ENCODE data around the gene PISD.
"Not testable (repeated sequence)": the region's sequence is repeated elsewhere in the genome, so short reads cannot be mapped to it uniquely, and the experiment has no call there.

The PISD gene

GRCh38 chr22:31680861-31681341, 18.9 kb upstream of the PISD start:
- Histone ChIP-seq H3K27ac (ENCODE audit: low read depth, low read length) (no peak overlapping the region), H3K4me3 (ENCODE audit: low read depth, low read length) (no peak overlapping the region), H3K36me3 (ENCODE audit: control insufficient read depth, insufficient read depth, low read length) (peaks cover 30% of the 10 kb centered on the region), H3K9me3 (ENCODE audit: control insufficient read depth, insufficient read depth, low read depth, low read length) (no peaks in the 10 kb centered on the region), H3K27me3 (ENCODE audit: control insufficient read depth, insufficient read depth, low read length) (no peaks in the 10 kb centered on the region), H3K4me1 (ENCODE audit: control insufficient read depth, insufficient read depth, low read length) (no peaks in the 10 kb centered on the region), H3K9ac (ENCODE audit: low read length) (no peak overlapping the region)

- Histone ChIP-seq H3K27ac (ENCODE audit: low read depth, low read length) (no peak overlapping the region), H3K4me3 (ENCODE audit: low read depth, low read length) (no peak overlapping the region), H3K4me1 (ENCODE audit: control insufficient read depth, insufficient read depth, low read length) (no peaks in the 10 kb centered on the region), H3K27me3 (ENCODE audit: control insufficient read depth, insufficient read depth, low read length) (no peaks in the 10 kb centered on the region), H3K36me3 (ENCODE audit: control insufficient read depth, insufficient read depth, low read length) (peaks cover 8% of the 10 kb centered on the region), H3K9ac (ENCODE audit: low read length) (no peak overlapping the region), H3K9me3 (ENCODE audit: control insufficient read depth, insufficient read depth, low read depth, low read length) (no peaks in the 10 kb centered on the region)
Measured at GRCh38 chr22:31678748-31679147, 16.7 kb upstream of the PISD start.

- Histone ChIP-seq H3K36me3 (ENCODE audit: control insufficient read depth, insufficient read depth, low read length) (no peaks in the 10 kb centered on the region), H3K9me3 (ENCODE audit: control insufficient read depth, insufficient read depth, low read depth, low read length) (0 out of 2 replicates have a peak, but pooled peaks cover 4% of the 10 kb centered on the region), H3K4me3 (ENCODE audit: low read depth, low read length) (peak overlapping the region; percentile 51), H3K27ac (ENCODE audit: low read depth, low read length) (no peak overlapping the region), H3K4me1 (ENCODE audit: control insufficient read depth, insufficient read depth, low read length) (no peaks in the 10 kb centered on the region), H3K9ac (ENCODE audit: low read length) (no peak overlapping the region), H3K27me3 (ENCODE audit: control insufficient read depth, insufficient read depth, low read length) (no peaks in the 10 kb centered on the region)
Measured at GRCh38 chr22:31676700-31677099, 14.7 kb upstream of the PISD start.

- H3K4me1 ChIP-seq (ENCODE audit: control insufficient read depth, insufficient read depth, low read length); H3K27ac ChIP-seq (ENCODE audit: low read depth, low read length); H3K36me3 ChIP-seq (ENCODE audit: control insufficient read depth, insufficient read depth, low read length); H3K4me3 ChIP-seq (ENCODE audit: low read depth, low read length); H3K9me3 ChIP-seq (ENCODE audit: control insufficient read depth, insufficient read depth, low read depth, low read length); H3K9ac ChIP-seq (ENCODE audit: low read length); H3K27me3 ChIP-seq (ENCODE audit: control insufficient read depth, insufficient read depth, low read length): not testable (repeated sequence)
Measured at GRCh38 chr22:31674219-31674618, 12.2 kb upstream of the PISD start.

- H3K27me3 ChIP-seq (ENCODE audit: control insufficient read depth, insufficient read depth, low read length); H3K36me3 ChIP-seq (ENCODE audit: control insufficient read depth, insufficient read depth, low read length); H3K4me3 ChIP-seq (ENCODE audit: low read depth, low read length); H3K27ac ChIP-seq (ENCODE audit: low read depth, low read length); H3K9me3 ChIP-seq (ENCODE audit: control insufficient read depth, insufficient read depth, low read depth, low read length); H3K4me1 ChIP-seq (ENCODE audit: control insufficient read depth, insufficient read depth, low read length); H3K9ac ChIP-seq (ENCODE audit: low read length): not testable (repeated sequence)
Measured at GRCh38 chr22:31668849-31669248, 6.8 kb upstream of the PISD start.

- Histone ChIP-seq H3K9ac (ENCODE audit: low read length) (peak overlapping the region; percentile 77), H3K27me3 (ENCODE audit: control insufficient read depth, insufficient read depth, low read length) (no peaks in the 10 kb centered on the region), H3K4me3 (ENCODE audit: low read depth, low read length) (peak overlapping the region; percentile 95), H3K9me3 (ENCODE audit: control insufficient read depth, insufficient read depth, low read depth, low read length) (no peaks in the 10 kb centered on the region), H3K27ac (ENCODE audit: low read depth, low read length) (peak overlapping the region; percentile 63), H3K4me1 (ENCODE audit: control insufficient read depth, insufficient read depth, low read length) (peaks cover 10% of the 10 kb centered on the region; the same call in 1 of the 2 replicates), H3K36me3 (ENCODE audit: control insufficient read depth, insufficient read depth, low read length) (no peaks in the 10 kb centered on the region)
Measured at GRCh38 chr22:31662668-31663037, 638 bp upstream of the PISD start.

- not testable (repeated sequence) for H3K27me3 ChIP-seq (ENCODE audit: control insufficient read depth, insufficient read depth, low read length); H3K9me3 ChIP-seq (ENCODE audit: control insufficient read depth, insufficient read depth, low read depth, low read length); H3K27ac ChIP-seq (ENCODE audit: low read depth, low read length); H3K36me3 ChIP-seq (ENCODE audit: control insufficient read depth, insufficient read depth, low read length)
- peak overlapping the region; percentile 83 for H3K9ac ChIP-seq (ENCODE audit: low read length)
- H3K4me3 ChIP-seq (ENCODE audit: low read depth, low read length): peak overlapping the region; percentile 95
- H3K4me1 ChIP-seq (ENCODE audit: control insufficient read depth, insufficient read depth, low read length): peaks cover 10% of the 10 kb centered on the region; the same call in 1 of the 2 replicates
Measured at GRCh38 chr22:31660860-31661341, 1.1 kb downstream of the PISD start.

GRCh38 chr22:31659246-31659645, 2.8 kb downstream of the PISD start:
- no peaks in the 10 kb centered on the region for H3K27me3 ChIP-seq (ENCODE audit: control insufficient read depth, insufficient read depth, low read length)
- no peak overlapping the region for H3K27ac ChIP-seq (ENCODE audit: low read depth, low read length)
- peaks cover 10% of the 10 kb centered on the region; the same call in 1 of the 2 replicates for H3K4me1 ChIP-seq (ENCODE audit: control insufficient read depth, insufficient read depth, low read length)
- no peak overlapping the region for H3K9ac ChIP-seq (ENCODE audit: low read length)
- H3K9me3 ChIP-seq (ENCODE audit: control insufficient read depth, insufficient read depth, low read depth, low read length): no peaks in the 10 kb centered on the region
- H3K4me3 ChIP-seq (ENCODE audit: low read depth, low read length): no peak overlapping the region
- H3K36me3 ChIP-seq (ENCODE audit: control insufficient read depth, insufficient read depth, low read length): no peaks in the 10 kb centered on the region

GRCh38 chr22:31654408-31654807, 7.6 kb downstream of the PISD start:
- H3K9ac ChIP-seq (ENCODE audit: low read length): no peak overlapping the region
- no peaks in the 10 kb centered on the region for H3K27me3 ChIP-seq (ENCODE audit: control insufficient read depth, insufficient read depth, low read length)
- no peak overlapping the region for H3K4me3 ChIP-seq (ENCODE audit: low read depth, low read length)
- no peak overlapping the region for H3K27ac ChIP-seq (ENCODE audit: low read depth, low read length)
- no peaks in the 10 kb centered on the region for H3K4me1 ChIP-seq (ENCODE audit: control insufficient read depth, insufficient read depth, low read length)
- peaks cover 9% of the 10 kb centered on the region; the same call in 1 of the 2 replicates for H3K36me3 ChIP-seq (ENCODE audit: control insufficient read depth, insufficient read depth, low read length)
- no peaks in the 10 kb centered on the region for H3K9me3 ChIP-seq (ENCODE audit: control insufficient read depth, insufficient read depth, low read depth, low read length)

- Histone ChIP-seq H3K36me3 (ENCODE audit: control insufficient read depth, insufficient read depth, low read length) (peaks cover 12% of the 10 kb centered on the region), H3K9me3 (ENCODE audit: control insufficient read depth, insufficient read depth, low read depth, low read length) (no peaks in the 10 kb centered on the region), H3K27me3 (ENCODE audit: control insufficient read depth, insufficient read depth, low read length) (no peaks in the 10 kb centered on the region), H3K9ac (ENCODE audit: low read length) (no peak overlapping the region), H3K27ac (ENCODE audit: low read depth, low read length) (no peak overlapping the region), H3K4me3 (ENCODE audit: low read depth, low read length) (no peak overlapping the region), H3K4me1 (ENCODE audit: control insufficient read depth, insufficient read depth, low read length) (no peaks in the 10 kb centered on the region)
Measured at GRCh38 chr22:31653944-31654343, 8.1 kb downstream of the PISD start.

GRCh38 chr22:31652911-31653684, 8.9 kb downstream of the PISD start:
- peaks cover 12% of the 10 kb centered on the region for H3K36me3 ChIP-seq (ENCODE audit: control insufficient read depth, insufficient read depth, low read length)
- H3K27me3 ChIP-seq (ENCODE audit: control insufficient read depth, insufficient read depth, low read length): no peaks in the 10 kb centered on the region
- no peaks in the 10 kb centered on the region for H3K9me3 ChIP-seq (ENCODE audit: control insufficient read depth, insufficient read depth, low read depth, low read length)
- peaks cover 1% of the 10 kb centered on the region; the same call in 1 of the 2 replicates for H3K4me1 ChIP-seq (ENCODE audit: control insufficient read depth, insufficient read depth, low read length)
- no peak overlapping the region for H3K9ac ChIP-seq (ENCODE audit: low read length)
- no peak overlapping the region for H3K27ac ChIP-seq (ENCODE audit: low read depth, low read length)
- H3K4me3 ChIP-seq (ENCODE audit: low read depth, low read length): no peak overlapping the region
